ENCODE measurements around the gene KIT. TPM values are rescaled to one million over a fixed set of nuclear protein-coding genes. Genes with fewer than 3 reads are reported as not detected.
A peak's percentile ranks its signal among the peaks of the same experiment; 100 is the strongest.
"Not testable (repeated sequence)": the region's sequence is repeated elsewhere in the genome, so short reads cannot be mapped to it uniquely, and the experiment has no call there.

The KIT gene
- total RNA-seq, result 1.2 and 2.4 TPM in 2 replicates

DNA sequence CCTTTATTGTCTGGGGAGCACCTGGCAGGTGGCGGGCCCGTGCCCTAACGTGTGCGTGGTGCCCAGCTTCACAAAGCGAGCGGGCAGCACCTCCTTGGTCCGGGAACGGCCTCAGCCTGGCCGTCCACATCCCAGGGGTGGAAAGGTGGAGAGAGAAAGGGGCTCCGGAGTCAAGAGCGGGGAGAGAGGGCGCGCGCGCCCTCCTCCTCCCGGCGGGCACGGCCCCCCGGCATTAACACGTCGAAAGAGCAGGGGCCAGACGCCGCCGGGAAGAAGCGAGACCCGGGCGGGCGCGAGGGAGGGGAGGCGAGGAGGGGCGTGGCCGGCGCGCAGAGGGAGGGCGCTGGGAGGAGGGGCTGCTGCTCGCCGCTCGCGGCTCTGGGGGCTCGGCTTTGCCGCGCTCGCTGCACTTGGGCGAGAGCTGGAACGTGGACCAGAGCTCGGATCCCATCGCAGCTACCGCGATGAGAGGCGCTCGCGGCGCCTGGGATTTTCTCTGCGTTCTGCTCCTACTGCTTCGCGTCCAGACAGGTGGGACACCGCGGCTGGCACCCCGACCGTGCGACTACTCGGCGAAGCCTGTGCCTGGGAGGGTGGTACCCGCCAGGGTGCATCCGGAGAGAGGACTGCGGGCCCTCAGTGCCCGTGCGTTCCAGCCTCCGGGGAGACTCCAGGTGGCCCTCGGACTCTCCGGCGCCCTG lies at the start of gene KIT:
Gene KIT, plus strand, starts transcription at position 407 of the 701 bp plus-strand sequence. Its CDS starts 58 bp downstream, at position 465.
- DNase-seq (ENCODE audit: low read depth in 2 of 2), result peak; percentile 20 to 44

DNA sequence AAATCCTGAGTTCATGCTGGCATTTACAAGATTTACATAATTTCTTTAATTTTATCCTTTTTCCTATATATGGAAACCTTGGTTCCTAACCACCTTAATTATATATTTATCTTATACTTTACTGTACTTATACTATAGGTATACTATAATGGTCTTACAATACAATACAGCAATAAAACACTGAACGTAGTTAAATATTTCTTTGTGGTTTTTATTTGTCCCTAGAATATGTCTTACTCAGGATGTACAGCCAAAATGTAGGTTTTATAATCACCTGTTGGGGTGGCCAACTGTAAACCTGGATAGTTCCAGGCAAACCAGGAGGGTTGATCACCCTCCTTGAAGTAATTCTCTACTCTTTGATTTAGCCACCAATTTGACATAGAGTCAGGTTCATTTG lies 48.4 kb upstream of the KIT start:
- DNase-seq (ENCODE audit: low read depth in 2 of 2), result no peak

DNA sequence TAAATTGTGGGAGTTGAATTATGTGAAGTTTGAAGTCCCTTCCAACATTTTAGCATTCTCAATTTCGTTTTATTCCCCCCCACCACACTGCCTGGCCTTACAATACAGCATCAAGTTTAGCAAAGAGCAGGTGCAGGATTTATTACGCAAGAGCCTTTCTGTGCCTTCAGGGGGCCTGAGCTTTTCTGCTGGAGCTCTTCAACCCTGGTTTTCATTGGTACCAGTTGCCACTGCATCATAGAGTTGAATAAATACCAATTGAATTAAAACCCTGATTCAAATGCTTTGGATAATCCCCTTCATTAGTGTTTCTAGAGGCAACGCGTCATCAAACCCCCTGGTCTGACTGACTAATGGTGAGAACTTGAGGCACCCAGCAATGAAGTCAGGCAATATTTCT lies 43.6 kb upstream of the KIT start:
- no peak for DNase-seq (ENCODE audit: low read depth in 2 of 2)

DNA sequence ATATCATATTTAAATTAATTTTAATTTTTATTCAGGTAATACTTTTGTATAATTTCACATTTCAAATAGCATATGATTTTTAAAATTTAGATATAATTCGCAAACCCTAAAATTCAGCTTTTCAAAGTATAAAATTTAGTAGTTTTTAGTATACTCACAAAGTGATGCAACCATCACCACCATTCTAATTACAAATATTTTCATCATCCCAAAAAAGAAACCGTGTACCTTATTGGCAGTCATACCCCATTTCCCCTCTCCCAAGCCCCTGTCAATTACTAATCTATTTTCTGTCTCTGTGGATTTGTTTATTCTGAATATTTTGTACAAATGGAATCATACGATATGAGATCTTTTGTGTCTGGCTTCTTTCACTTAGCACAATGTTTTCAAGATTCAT lies 37.0 kb upstream of the KIT start:
- no peak for DNase-seq (ENCODE audit: low read depth in 2 of 2)

DNA sequence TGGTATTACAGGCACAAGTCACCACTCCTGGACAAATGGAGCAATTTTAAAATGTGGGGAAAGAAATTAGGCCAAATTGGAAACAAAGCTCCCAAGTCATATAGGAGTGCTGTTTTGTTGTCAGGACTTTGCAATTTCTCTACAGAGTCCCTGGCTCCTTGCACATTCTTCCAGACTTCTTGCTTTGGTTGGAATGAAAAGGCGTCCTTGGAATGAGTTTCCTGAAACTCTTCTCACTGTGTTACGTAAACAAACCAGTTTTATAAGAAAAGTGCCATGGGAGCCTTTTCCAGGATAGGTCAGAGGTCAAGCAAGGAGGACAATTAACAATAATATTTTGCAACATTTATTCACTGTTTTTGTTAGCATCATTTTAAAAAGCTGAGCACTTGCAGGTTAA lies 32.4 kb upstream of the KIT start:
- DNase-seq (ENCODE audit: low read depth in 2 of 2), result no peak

DNA sequence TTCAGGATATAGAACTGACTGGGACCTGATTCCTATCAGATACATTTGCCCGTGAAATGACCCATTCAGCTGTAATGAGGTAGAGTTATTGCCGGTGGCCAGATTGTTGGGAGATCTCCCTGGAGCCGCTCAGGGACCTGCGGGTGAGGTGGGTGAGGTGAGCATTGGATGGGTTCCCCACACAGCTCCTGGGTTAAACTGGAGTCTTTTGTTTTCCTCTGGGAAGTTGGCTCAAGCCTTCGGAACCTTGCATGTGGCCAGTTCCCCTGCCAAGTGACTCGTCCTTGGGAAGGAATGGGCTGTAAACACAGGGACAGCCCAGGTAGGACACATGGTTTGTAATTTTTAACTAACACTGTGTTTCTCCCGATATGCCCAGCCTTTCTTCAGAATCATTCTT lies 31.6 kb upstream of the KIT start:
- DNase-seq (ENCODE audit: low read depth in 2 of 2), result no peak

DNA sequence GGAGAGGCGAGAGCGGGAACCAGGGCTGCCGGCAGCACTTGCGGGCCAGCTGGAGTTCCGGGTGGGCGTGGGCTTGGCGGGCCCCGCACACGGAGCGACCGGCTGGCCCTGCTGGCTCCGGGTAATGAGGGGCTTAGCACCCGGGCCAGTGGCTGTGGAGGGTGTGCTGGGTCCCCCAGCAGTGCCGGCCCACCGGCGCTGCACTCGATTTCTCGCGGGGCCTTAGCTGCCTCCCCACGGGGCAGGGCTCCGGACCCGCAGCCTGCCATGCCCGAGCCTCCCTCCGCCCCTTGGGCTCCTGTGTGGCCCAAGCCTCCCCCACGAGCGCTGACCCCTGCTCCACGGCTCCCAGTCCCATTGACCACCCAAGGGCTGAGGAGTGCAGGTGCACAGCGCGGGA lies 25.2 kb upstream of the KIT start:
- DNase-seq (ENCODE audit: low read depth in 2 of 2), result no peak

DNA sequence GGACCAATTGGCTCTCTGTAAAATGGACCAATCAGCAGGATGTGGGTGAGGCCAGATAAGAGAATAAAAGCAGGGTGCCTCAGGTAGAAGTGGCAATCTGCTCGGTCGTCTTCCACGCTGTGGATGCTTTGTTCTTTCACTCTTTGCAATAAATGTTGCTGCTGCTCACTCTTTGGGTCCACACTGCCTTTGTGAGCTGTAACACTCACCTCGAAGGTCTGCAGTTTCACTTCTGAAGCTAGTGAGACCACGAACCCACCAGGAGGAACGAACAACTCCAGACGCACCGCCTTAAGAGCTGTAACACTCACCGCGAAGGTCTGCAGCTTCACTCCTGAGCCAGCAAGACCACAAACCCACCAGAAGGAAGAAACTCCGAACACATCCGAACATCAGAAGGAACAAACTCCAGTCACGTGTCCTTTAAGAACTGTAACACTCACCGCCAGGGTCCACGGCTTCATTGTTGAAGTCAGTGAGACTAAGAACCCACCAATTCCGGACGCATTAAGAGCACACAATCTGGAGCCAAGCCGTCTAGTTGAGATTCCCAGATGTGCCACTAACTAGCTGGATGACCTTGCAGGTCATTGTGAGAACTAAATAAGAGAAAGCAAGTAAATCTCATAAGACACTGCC lies 24.5 kb upstream of the KIT start:
- not testable (repeated sequence) for DNase-seq (ENCODE audit: low read depth in 2 of 2)

DNA sequence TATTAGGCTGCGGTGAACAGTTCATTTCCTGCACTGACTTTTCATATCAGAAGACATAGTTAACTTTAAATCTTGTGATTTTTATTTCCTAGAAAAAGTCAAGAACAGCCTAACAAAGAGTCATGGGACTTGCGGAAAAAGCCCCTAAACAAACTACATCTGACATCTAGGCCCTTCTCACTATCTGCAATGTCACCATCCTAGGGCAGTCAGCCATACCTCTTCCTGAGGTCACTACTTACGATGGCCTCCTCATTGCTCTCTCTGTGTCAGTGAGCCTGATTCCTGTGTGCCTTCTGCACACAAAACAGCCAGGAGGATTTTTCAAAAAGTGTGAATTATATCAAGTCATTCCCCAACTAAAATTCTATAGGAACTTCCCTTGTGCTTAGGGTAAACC lies 22.4 kb upstream of the KIT start:
- no peak for DNase-seq (ENCODE audit: low read depth in 2 of 2)

DNA sequence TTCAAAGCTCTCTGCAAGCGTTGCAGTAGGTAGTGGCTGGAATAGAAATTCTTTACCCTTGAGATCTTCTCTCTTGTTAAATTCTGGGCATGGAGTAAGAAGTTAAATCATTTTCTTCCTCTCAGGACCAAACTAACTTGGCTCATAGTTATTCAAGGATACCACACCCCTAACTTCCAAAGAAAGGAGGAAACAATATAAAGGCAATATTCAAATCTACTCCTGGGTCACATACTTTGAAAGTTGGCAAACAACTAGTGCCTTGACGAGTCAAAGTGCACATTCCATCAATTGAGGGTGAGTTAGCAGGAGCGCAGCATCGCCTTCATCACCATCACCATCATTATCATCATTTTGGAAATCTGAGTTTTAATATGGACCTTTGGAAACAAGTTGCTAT lies 20.4 kb upstream of the KIT start:
- DNase-seq (ENCODE audit: low read depth in 2 of 2), result no peak

DNA sequence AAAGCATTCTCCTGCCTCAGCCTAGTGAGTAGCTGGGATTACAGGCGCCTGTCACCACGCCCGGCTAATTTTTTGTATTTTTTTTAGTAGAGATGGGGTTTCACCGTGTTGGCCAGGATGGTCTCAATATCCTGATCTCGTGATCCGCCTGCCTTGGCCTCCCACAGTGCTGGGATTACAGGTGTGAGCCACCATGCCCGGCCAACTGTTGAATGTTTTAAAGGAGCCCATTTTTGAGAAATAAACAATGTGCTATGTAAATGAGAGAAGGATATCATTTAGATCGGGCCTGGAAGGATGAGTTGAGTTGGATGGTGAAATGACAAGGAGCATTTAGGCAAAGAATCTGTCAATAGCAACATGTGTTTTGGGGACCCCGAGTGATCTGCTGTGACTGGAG lies 16.7 kb upstream of the KIT start:
- not testable (repeated sequence) for DNase-seq (ENCODE audit: low read depth in 2 of 2)

DNA sequence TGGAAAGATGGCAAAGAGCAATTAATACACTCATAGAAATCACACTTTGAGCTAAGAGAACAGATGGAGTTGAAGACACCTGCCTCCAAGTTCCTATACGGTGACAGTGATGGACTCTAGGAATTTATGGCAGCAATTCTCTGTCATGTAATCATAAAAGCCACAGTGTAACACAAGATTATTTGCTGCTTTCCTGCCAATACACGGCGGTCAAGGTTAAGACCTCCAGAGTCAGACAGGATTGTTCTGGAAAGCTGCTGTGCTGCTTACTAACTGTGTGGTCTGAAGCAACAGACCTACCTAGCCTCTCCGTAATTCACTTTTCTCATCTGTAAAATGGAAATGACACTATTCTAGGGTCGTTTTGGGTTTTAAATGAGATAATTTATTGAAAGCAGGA lies 14.6 kb upstream of the KIT start:
- no peak for DNase-seq (ENCODE audit: low read depth in 2 of 2)

DNA sequence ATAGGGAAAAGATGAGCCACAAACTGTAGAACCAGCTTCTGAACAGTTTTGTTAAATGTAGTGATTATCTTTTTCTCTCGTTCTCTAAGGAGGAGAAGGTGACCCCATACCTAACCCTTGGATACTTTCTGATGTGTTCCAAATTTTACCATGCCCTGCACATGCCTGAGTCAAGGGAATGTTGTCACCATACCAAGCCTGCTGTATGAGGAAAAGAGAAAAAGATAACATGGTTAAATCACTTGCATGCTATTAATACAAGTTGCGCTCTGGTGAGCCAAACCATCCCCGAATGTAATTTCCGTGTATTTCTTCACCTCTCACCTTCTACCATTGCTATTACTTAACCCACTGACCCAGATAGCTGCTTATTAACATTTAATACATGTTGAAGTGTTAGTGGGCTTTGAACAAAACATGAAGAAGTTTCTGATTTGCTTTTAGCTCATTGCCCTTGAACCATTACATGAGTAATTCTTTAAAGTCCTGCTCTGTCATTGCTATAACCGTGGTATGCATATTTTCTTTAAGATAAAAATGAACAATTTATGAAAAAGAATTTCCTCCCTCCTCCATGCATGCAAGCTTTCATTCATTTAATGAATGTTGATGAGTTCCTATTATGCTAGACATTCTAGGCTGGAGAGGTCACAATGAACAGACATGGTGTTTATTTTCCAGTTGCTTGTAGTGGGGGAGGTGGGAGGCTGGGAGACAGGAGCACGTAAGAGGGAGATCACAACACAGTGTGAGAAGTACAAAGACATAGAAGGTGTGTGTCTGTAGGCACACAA lies 13.6 kb upstream of the KIT start:
- DNase-seq (ENCODE audit: low read depth in 2 of 2), result no peak

DNA sequence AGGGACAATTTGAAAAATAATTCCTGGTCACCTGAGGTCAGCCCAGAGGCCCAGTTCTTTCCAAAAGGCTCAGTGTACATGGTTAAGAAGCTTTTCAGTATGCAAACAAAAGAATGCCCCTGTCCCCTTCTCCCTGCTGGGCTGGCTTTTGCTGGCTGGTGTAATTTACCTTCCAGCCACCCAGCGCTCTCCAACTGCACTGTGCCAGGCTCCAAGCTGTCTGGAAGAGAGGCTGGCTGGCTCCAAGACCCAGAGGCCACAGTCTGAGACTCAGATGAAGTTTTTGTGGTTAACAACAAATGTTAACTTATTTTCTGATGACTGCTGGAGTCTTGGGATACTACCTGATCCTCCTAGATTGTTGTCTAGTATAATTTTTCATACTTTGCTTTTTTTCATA lies 11.9 kb upstream of the KIT start:
- DNase-seq (ENCODE audit: low read depth in 2 of 2), result no peak

DNA sequence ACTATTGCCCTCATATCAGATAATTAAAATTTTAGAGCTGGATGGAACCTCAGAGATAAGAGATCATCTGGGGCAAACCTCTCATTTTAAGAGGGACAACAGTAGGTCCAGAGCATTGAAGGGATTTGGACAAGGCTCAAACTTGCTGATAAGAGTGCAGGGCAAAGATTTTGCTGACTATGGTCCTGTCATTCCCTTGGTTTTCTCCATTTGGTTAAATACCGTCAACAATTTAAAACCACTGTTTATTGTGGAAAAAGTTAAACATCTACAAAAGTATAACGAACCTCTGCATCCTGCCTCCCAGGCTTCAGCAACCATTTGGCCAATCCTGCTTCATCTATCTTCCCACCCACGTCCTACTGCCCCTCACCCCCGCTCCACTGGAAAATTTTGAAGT lies 10.7 kb upstream of the KIT start:
- DNase-seq (ENCODE audit: low read depth in 2 of 2), result no peak

DNA sequence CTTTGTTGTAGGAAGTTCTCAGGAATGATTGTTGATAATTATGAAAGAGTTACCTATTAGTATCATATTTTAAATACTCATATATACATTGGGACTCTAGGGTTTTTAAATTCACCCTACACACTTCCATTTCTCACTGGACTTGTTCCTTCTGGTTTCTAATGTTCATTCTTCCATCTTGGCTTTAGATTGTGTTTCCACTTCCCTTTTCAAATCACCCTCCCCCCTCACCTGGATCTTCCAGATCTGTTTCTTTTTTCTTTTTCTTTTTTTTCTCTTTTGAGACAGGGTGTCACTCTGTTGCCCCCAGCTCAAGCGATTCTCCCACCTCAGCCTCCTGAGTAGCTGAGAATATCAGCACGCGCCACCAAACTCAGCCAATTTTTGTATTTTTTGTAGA lies 6.7 kb upstream of the KIT start:
- no peak for DNase-seq (ENCODE audit: low read depth in 2 of 2)

DNA sequence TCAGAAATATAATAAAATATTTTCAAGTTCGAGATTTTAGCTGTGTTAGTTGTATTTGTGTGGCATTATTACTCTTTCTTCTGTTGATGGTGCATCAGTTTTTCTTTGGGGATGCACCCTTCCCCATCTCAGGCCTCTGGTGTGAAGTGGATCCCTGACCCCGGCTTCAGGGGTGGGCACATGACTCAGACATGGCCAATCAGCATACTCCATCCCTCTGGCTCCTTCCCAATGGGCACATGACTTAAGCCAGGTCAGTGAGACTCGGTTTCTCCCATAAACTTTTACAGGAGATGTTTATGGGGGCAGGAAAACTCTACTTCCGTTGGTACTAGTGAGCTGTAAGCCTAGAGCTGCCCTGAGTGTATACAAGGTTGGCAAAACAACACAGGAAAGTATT lies 3.0 kb upstream of the KIT start:
- no peak for DNase-seq (ENCODE audit: low read depth in 2 of 2)

DNA sequence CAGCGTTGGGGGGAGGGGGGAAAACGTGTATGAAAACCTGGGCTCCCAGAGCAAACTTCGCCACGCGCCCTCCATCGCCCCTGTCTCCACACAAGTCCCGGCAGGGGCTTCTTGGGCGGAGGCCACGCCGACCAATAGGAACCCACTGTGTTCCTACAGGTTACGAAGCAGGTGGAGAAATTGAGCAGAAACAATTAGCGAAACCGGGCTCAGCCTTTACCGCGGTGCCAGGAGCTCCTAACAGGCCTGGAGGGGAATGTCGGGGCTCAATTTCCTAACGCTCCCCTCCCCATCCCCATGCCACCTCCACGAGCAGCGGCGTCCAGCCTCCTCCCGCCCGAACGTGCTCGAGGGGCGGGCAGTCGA lies 589 bp upstream of the KIT start:
- no peak for DNase-seq (ENCODE audit: low read depth in 2 of 2)

DNA sequence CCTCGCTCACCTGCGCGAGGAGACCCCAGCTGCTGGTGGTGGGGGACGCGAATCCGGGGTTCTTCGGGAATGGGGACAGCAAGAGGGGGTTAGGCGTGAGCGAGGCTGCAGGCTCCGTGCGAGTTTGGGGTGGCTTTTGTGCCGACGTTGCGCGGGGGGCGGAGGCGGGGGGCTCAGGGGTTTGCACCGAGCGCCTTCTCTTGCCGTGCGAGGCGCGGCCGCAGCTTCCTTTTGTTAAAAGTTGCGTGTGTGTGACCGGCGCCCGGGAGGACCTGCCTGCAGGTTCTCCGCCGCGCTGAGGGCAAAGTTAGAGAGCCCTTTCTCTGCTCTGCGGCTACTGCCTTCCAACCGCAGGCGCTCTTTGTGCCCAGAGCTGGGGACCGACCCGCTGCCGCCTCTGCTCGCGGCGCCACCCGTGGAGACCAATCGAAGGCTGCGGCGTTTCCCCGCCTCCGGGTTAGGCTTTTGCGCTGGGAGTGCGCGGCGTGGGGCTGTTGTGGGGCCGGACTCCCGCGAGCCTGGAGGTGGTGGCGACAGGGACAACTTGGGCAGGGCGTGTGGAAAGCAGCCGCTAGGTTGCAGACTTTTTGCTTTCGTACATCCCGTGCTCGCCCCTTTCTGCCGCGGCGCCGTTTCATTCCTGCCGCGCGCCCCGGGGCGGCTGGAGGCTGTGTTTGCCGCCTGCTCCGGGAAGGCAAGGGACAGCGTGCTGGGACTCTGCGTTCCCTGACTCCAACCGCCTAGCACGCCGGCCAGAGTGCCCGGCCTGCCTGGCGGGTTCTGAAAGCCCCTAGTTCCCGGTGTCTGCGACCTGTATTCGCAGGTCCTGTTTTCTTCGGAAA lies 716 bp downstream of the KIT start:
- DNase-seq (ENCODE audit: low read depth in 2 of 2), result peak; percentile 49 to 50

DNA sequence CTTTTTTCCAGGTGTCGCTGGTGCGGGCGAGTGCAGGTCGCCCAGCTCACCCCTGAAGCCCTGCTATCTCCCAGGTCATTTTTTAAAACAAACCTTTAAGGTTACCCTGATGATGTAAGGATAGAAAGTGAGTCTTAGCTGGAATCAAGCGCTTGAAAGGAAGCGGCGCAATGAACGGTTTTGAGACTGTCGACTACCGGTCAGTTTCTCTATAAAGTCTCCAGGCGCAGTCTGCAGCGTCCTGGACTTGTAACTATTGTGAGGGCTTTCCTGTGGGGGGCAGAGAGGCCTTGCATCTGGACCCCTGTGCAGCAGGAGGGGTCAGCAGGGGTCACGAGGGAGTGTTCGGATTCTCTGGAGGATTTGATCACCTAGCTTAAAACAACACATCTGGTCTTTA lies 1.6 kb downstream of the KIT start:
- DNase-seq (ENCODE audit: low read depth in 2 of 2), result peak in 1 of 2 donors; percentile 39

DNA sequence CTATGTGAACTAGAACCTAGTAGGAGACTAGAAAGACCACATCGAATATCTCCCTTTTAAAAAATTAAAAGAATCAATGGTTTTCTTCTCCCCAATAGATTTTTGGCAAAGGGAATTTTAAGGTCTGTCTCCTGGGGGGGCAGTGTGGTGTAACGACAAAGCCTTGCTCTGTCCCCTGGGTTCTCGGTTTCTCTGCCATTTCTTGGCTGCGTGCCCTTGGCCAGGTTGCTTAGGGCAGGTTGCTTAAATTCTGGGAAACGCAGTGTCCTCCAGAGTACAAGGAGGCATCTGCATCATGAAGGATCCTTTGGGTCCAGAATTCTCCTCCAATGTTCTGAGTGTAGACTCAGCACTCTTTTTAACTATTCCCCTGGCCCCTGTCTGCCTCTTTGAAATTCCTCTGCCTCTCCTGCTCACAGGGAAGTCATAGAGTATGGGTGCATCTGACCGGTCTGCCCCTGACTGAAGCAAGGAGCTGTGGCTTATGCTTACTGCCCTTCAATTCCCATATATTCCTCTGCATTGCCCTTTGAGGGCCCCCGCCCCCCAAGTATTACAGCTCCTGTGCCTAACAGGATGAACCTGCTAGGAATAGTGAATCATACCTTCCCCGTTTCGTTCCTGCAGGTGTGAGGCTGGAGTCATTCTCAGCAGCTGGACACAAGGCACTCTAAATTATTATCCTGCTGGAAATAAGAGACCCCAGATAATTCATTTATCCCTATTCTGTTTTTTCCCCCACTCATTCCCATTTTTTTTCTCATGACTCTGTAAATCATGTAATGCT lies 2.2 kb downstream of the KIT start:
- no peak for DNase-seq (ENCODE audit: low read depth in 2 of 2)

Data from lung microvascular endothelial cell (primary cell).